Heart right ventricle (tissue), 16 donors: ENCODE measurements around the gene PTPRS. TPM values are rescaled to one million over a fixed set of nuclear protein-coding genes. Genes with fewer than 3 reads are reported as not detected.

Source experiments
- ATAC-seq, 8 donors: fragments of 200-7000 bp; cut with Tn5 transposase; one replicate each; pipeline ENCODE4 v1.9.1; 2020; ENCODE audit warnings: mild to moderate bottlenecking in 8 of 8, moderate library complexity in 8 of 8, moderate number of reproducible peaks in 1 of 8
- DNase-seq, 2 donors: peaks; one replicate each; pipeline ENCODE4 v3.0.0-alpha.2; 2020
- H3K27ac ChIP-seq, 10 donors: fragments of 200-600 bp; sonication (generic) in 2 of 10; one replicate each; pipeline versions ENCODE4 v1.5.0 to v1.8.0; 2020 to 2022; ENCODE audit warnings: mild to moderate bottlenecking in 3 of 10
- H3K27me3 ChIP-seq, 7 donors: fragments of 200-600 bp; one replicate each; pipeline ENCODE4 v1.8.0; 2021 to 2022; ENCODE audit warnings: mild to moderate bottlenecking in 2 of 7
- H3K36me3 ChIP-seq, 9 donors: fragments of 200-600 bp; sonication (generic) in 1 of 9; one replicate each; pipeline versions ENCODE4 v1.5.0 to v1.8.0; 2020 to 2022; ENCODE audit warnings: mild to moderate bottlenecking in 2 of 9
- H3K4me1 ChIP-seq, 9 donors: fragments of 200-600 bp; sonication (generic) in 1 of 9; one replicate each; pipeline versions ENCODE4 v1.5.0 to v1.8.0; 2020 to 2022; ENCODE audit warnings: mild to moderate bottlenecking in 4 of 9
- H3K4me3 ChIP-seq, 10 donors: fragments of 200-600 bp; sonication (generic) in 2 of 10; one replicate each; pipeline versions ENCODE4 v1.5.0 to v1.8.0; 2020 to 2022; ENCODE audit warnings: mild to moderate bottlenecking in 7 of 10, moderate library complexity in 2 of 10
- H3K9me3 ChIP-seq, 11 donors: fragments of 200-600 bp in 10 of 11; sonication (generic) in 2 of 11; one replicate each; pipeline versions ENCODE4 v1.5.0 to v1.8.0; 2013 to 2022; ENCODE audit warnings: mild to moderate bottlenecking in 2 of 11, control low read depth in 1 of 11, moderate library complexity in 1 of 11
- WGBS, 2 donors: extraction: QIAGEN DNeasy Blood & Tissue Kit; methylation state at CpG; one replicate each; pipeline ENCODE4 v1.1.7; 2013; ENCODE audit warnings: inconsistent platforms in 1 of 2; 5-methylcytosine and 5-hydroxymethylcytosine counted together
- intact Hi-C, 10 donors: fragments of 100-400 bp; cut with DNase I; formaldehyde crosslinking; loops; one replicate each; pipeline versions ENCODE4 v1.11.1 to v1.14.2; 2022
- polyA plus RNA-seq, 2 donors: library from polyadenylated mRNA; stranded (reverse); fragments of 200-250 nt; gene quantifications; one replicate each; pipeline ENCODE4 v1.2.3, GENCODE V29; 2013
- total RNA-seq, 10 donors: library from RNA; stranded (reverse); fragmentation: NEBNext Ultra II Directional in 3 of 10; extraction: Animal tissue kit (Norgen Biotek cat#: 25700) in 3 of 10; gene quantifications; one replicate each; pipeline versions ENCODE4 v1.2.1 to v1.2.4, GENCODE V29; 2021 to 2023
- TF ChIP-seq, protein P1 (sequence below), 9 donors: fragments of 200-600 bp; sonication (generic) in 2 of 9; IDR thresholded peaks; one replicate each; pipeline versions ENCODE4 v1.5.0 to v1.8.0; 2021 to 2022; ENCODE audit warnings: antibody characterized with exemption in 9 of 9, mild to moderate bottlenecking in 5 of 9, moderate library complexity in 1 of 9
- donor health status: Arrhythmogenic right ventricular cardiomyopathy.
- donor health status: ischemic (EF 13 %, LVEDD 7.1; RV severe dilation, severe dysfunction).
- donor health status: healthy with polysubstance abuse.
- donor health status: DM: no; HTN: yes; CAD: no.
- donor health status: DM: no; HTN: no; CAD: no.
- donor health status: ischemic (EF 25% LVEDD 6.9; RV normal size, moderate dysfunction).
- donor health status: ischemic (EF 25% LVEDD 5.7; RV mildly dilated, moderate dysfunction).
- donor health status: healthy.
- donor health status: DM: yes; HTN: yes; CAD: no.
- donor health status: Ischemic cardiomyopathy.
- donor health status: ischemic (EF 35%, LVEDD 5.7; RV mildly dilated, moderate dysfunction).
- donor health status: nonischemic (EF 11% LVEDD 7.7; RV severe dilation, severe dysfunction).
- donor health status: DM: yes; HTN: yes; CAD: no.
- donor health status: PGD.
- donor health status: ischemic (EF 29% LVEDD 5.4; RV normal size, mild dysfunction).
- donor health status: nonischemic (EF 23%, LVEDD 6.1; RV moderate dilation, normal function).

The PTPRS gene
- total and polyA plus RNA-seq, 12 donors = 4.9 to 74.7 (median 29.4) TPM

GRCh38 chr19:5337708-5338655 lies 2.6 kb downstream of the PTPRS start:
- 51 to 58% methylated on average over 34 of the region's 34 CpGs for WGBS, 2 donors
- Histone ChIP-seq H3K4me3 (no peak overlapping the region), H3K4me1 (peaks cover 4 to 19% (median 6%) of the 10 kb centered on the region in 9 donors), H3K27ac (no peak overlapping the region), H3K36me3 (no peaks in the 10 kb centered on the region), H3K9me3 (no peaks in the 10 kb centered on the region), H3K27me3 (peaks cover 7 to 89% (median 68%) of the 10 kb centered on the region in 7 donors)
- ATAC-seq (no peak), DNase-seq (no peak)
- intact Hi-C loops = no loop called here
- TF ChIP-seq, protein P1, sequence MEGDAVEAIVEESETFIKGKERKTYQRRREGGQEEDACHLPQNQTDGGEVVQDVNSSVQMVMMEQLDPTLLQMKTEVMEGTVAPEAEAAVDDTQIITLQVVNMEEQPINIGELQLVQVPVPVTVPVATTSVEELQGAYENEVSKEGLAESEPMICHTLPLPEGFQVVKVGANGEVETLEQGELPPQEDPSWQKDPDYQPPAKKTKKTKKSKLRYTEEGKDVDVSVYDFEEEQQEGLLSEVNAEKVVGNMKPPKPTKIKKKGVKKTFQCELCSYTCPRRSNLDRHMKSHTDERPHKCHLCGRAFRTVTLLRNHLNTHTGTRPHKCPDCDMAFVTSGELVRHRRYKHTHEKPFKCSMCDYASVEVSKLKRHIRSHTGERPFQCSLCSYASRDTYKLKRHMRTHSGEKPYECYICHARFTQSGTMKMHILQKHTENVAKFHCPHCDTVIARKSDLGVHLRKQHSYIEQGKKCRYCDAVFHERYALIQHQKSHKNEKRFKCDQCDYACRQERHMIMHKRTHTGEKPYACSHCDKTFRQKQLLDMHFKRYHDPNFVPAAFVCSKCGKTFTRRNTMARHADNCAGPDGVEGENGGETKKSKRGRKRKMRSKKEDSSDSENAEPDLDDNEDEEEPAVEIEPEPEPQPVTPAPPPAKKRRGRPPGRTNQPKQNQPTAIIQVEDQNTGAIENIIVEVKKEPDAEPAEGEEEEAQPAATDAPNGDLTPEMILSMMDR (IDR thresholded peaks at IDR 0.05) = no peak

DNA sequence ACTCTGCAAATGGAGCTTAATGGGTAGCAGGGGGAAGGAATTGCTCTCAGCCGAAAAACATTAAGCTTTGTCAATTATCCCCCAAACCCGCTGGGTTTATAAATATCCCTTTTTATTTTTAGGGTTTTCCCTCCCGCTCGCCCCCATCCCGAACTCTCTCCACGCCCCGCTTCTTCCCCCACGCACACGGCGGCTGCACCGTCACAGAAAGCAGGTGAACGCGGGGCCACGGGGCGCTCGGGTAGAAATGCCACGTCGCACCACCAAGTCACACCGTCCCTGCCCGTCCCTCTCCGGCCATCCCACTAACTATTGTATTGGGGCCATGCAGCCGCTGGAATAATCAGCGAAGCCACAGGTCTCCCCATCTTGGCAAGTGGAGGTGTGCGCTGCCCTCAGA lies 3.5 kb downstream of the PTPRS start:
- no peaks in the 10 kb centered on the region for H3K9me3 ChIP-seq

DNA sequence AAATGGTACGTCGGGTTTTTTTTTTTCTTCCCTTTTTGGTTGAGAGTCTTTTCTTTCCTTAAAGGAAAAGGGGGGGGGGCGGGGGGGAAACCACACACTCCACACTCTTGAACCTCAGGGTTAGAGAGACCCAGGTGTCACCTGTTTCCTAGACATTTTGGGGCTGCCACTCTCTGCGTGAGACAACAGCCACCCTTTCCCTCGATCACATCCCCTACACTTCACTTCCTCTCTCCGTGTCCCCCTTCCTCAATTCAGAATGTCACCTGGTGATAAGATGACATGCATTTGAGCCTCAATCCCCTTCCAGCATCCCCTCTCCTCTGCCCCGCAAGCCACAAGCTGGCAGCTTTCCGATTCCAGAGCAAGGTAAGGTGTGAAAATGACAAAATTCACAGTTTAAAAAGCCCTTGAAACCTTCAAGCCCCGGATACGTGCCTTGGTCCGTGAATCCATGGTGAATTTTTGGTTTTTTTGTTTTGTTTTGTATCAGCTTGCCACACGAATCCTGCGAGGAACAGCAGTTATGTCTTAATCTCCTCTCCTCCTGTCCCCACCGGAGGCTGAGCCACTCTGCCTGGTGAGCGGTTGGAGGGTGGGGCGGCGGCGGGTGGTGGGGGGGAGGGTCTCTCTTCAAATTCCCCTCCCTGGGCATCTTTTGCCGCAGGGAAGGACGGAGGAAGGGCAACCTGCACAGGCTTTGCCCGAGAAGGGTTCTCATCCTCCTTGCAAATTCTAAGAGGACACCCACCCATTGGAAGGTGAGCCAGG lies 4.2 kb downstream of the PTPRS start:
- peaks cover 7 to 73% (median 68%) of the 10 kb centered on the region in 7 donors for H3K27me3 ChIP-seq
- H3K4me3 ChIP-seq = no peak overlapping the region
- TF ChIP-seq, protein P1 (IDR thresholded peaks at IDR 0.05) = no peak
- H3K27ac ChIP-seq = no peak overlapping the region
- no peak for DNase-seq
- WGBS, 2 donors = 22 to 24% methylated on average over 21 of the region's 21 CpGs
- no peaks in the 10 kb centered on the region for H3K9me3 ChIP-seq
- ATAC-seq = no peak
- intact Hi-C loops = no loop called here
- peaks cover 4 to 19% (median 6%) of the 10 kb centered on the region in 9 donors for H3K4me1 ChIP-seq
- H3K36me3 ChIP-seq = no peaks in the 10 kb centered on the region

More for the DNA sequence above, 3.5 kb downstream of the PTPRS start:
- DNase-seq (no peak), ATAC-seq (no peak)
- peaks cover 4 to 19% (median 6%) of the 10 kb centered on the region in 9 donors for H3K4me1 ChIP-seq
- H3K27me3 ChIP-seq = peaks cover 7 to 80% (median 68%) of the 10 kb centered on the region in 7 donors
- no peaks in the 10 kb centered on the region for H3K36me3 ChIP-seq
- intact Hi-C loops = no loop called here
- WGBS, 2 donors = 81% methylated on average over 24 of the region's 24 CpGs
- H3K27ac ChIP-seq = no peak overlapping the region
- TF ChIP-seq, protein P1 (IDR thresholded peaks at IDR 0.05) = no peak
- H3K4me3 ChIP-seq = no peak overlapping the region

DNA sequence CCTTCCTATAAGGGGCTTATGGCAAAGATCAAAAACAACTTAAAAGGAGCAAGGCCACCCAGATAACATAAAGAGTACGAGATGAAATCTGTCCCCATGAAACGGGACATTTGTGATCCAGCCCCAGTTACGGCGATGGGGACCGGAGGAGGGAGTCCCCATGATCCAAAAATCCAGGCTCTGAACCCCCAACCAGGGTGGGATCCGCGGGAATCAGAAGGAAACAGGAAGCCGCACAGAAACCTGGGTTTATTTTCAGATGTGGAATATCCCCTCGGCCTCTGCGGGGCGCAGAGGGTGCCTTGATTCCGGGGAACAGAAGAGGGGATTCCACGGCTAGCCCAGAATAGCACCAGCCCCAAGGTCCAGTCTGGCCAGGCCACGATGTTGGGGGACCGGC lies 5.0 kb downstream of the PTPRS start:
- no peak for ATAC-seq
- intact Hi-C loops = no loop called here
- WGBS, 2 donors = 64% methylated on average over 15 of the region's 15 CpGs
- TF ChIP-seq, protein P1 (IDR thresholded peaks at IDR 0.05) = no peak
- Histone ChIP-seq H3K27me3 (peaks cover 7 to 70% (median 63%) of the 10 kb centered on the region in 7 donors), H3K27ac (no peak overlapping the region), H3K9me3 (no peaks in the 10 kb centered on the region), H3K36me3 (no peaks in the 10 kb centered on the region), H3K4me1 (peaks cover 4 to 19% (median 6%) of the 10 kb centered on the region in 9 donors), H3K4me3 (no peak overlapping the region)
- no peak for DNase-seq
